ENCODE measurements around the gene KRT86. TPM values are rescaled to one million over a fixed set of nuclear protein-coding genes. Genes with fewer than 3 reads are reported as not detected.
"Not testable (repeated sequence)": the region's sequence is repeated elsewhere in the genome, so short reads cannot be mapped to it uniquely, and the experiment has no call there.

Gene KRT86
- total RNA-seq, 1 donor from 2014 or later = under 0.01 TPM

- DNase-seq (ENCODE audit: low read depth in 2 of 2) = no peak
Measured at GRCh38 chr12:52313461-52313860, 39.0 kb downstream of the KRT86 start.

DNA sequence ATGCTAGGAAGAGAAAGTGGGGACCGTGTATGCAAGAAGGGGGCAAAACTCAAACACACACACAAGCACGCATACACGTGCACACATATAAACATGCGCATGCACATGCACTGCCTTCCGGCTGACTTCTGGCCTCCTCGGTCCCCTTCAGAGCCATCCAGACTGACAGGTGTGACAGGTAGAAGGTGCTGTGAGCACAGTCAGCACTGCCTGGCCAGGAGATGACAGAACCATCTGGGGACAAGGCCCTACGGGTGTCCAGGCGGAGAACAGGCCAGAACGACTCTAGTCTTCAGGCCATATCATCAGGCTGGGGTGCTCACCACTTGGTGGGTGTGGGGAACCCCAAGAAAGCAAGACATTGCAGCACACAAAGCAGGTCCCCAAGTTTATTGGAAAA is 39.5 kb downstream of the KRT86 start:
- no peak for DNase-seq (ENCODE audit: low read depth in 2 of 2)

DNA sequence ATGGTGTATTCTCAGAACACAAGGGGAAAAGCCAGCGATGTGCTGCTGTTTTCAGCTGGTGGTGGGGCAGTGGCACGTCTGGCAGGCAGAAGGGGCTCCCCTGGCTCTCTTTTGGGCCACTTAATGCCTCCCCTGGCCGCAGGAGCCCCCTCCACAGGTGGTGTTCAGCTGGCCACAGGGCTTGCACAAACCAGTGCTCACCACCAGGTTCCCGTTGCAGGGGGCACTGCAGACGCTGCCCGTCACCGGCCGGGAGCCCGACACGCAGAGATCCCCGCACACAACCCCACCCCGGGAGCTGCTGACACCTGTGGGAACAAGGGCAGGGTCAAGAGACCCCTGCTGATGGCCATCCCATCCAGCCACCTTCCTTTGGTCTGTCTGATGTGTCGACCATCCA is 40.1 kb downstream of the KRT86 start:
- DNase-seq (ENCODE audit: low read depth in 2 of 2) = no peak

GRCh38 chr12:52315721-52316120 is 41.3 kb downstream of the KRT86 start:
- DNase-seq (ENCODE audit: low read depth in 2 of 2) = not testable (repeated sequence)

GRCh38 chr12:52316290-52316689 is 41.8 kb downstream of the KRT86 start:
- no peak for DNase-seq (ENCODE audit: low read depth in 2 of 2)

DNA sequence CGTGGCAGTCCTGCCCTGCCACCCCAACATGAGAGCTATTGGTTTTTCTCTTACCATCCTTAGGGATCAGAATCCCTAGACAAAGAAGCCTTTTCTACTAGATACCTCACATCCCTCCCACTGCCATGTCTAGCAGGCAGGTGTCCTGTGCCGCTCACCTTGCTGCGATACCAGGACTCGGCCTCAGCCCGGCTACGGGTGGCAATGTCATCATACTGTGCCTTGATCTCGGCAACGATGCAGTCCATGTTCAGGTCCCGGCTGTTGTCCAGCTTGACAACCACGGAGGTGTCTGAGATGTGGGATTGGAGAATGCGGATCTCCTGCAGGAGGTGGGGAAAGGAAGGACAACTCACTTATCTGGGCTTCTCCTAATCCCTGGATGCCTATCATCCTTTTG is 42.3 kb downstream of the KRT86 start:
- DNase-seq (ENCODE audit: low read depth in 2 of 2) = no peak

DNA sequence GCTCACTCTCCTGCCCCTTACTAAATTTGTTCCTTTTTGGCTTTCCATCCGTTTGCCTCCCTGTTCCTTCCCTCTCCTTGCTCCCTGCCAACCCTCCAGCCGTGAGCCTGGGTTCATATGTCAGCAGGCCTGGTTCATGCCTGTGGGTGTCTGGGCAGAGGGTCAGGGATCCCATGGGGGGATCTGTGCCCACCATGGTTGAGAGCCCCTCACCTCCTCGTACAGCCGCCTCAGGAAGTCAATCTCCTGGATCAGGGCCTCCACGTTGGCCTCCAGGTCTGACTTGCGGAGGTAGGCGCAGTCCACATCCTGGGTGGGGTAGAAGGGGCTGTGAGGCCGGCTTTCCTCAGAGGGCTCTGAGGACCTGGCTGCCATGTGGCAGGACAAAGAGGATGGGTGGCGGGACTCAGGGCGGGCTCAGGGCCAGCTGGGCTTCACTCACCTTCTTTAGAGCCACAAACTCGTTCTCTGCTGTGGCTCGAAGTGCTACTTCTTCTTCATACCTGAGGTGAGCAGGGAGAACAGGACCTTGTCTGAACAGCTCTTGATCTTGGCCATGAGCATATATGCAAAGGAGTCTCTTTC is 43.1 kb downstream of the KRT86 start:
- DNase-seq (ENCODE audit: low read depth in 2 of 2) = no peak

DNA sequence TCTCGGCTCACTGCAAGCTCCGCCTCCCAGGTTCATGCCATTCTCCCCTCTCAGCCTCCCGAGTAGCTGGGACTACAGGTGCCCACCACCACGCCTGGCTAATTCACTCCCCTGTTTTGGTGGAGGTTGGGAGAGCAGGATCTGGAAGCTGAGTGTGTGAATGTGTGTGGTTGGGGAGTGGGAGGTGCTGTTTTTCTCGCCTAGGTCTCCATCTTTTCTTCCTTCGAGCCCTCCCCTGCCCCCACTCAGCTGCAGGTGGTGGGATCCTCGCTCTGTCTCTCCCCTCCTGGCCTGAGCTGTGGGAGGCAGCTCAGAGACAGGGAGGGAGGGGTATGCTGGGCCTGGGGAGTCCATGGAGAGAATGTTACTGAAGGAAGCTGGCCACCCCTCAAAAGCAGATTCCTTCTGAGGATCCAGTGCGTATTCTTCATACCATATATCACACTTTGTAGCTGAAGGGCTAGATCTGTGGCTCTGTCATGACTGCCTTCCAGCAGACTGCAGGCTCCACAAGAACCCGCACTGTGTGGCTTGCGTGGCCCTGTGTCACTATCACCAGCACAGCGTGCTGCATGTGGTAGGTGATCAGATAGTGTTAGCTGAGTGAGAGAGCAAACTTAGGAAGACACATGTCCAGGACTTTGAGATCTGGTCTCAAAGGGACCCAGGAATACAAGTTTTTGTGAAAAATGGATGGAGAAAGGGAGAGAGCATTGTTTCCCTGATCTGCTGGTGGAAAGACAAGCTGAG is 44.0 kb downstream of the KRT86 start:
- no peak for DNase-seq (ENCODE audit: low read depth in 2 of 2)

DNA sequence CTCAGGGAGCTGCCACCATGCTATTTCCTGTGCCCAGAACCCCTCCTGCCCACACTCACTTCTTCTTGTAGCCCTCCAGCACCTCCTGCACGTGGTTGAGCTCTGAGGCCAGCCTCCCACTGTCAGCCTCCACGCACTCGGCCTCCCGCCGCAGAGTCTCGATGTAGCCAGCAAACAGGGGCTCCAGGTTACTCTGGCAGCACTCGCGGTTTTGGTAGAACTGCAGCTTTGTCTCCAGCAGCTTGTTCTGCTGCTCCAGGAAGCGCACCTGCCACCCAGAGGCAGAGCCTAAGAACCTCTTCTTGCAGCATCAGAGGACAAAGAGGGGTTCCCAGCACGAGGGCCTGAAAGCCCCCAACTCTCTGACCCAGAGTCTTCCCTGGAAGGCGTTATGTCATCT is 44.7 kb downstream of the KRT86 start:
- no peak for DNase-seq (ENCODE audit: low read depth in 2 of 2)

- DNase-seq (ENCODE audit: low read depth in 2 of 2) = no peak
Measured at GRCh38 chr12:52320784-52321400, 46.4 kb downstream of the KRT86 start, which contains the start of gene KRT83. Gene KRT83, minus strand, starts transcription at chr12:52321398. Its CDS starts 63 bp downstream, at chr12:52321335.

DNA sequence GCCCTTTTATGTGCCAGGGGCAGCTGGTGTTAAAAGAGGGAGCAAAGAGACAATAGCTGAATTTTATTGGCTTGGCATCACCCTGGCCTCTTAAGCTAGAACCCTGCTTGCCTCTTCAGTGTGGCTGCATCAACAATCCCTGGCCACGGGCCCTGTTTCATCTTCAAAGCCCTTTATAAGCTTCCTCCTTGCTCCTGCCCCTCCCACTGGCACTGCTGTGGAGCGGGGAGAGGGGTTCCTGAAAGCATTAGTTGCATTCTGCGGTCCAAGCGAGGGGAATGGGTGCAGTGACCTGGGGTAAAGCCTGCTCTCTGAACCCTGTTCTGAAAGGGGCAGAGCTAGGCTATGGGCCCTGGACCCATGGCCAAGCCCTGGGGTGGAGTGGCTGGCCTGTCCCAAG is 47.0 kb downstream of the KRT86 start:
- DNase-seq (ENCODE audit: low read depth in 2 of 2) = no peak

- no peak for DNase-seq (ENCODE audit: low read depth in 2 of 2)
Measured at GRCh38 chr12:52322069-52322468, 47.6 kb downstream of the KRT86 start.

- DNase-seq (ENCODE audit: low read depth in 2 of 2) = no peak
Measured at GRCh38 chr12:52323001-52323400, 48.6 kb downstream of the KRT86 start.

DNA sequence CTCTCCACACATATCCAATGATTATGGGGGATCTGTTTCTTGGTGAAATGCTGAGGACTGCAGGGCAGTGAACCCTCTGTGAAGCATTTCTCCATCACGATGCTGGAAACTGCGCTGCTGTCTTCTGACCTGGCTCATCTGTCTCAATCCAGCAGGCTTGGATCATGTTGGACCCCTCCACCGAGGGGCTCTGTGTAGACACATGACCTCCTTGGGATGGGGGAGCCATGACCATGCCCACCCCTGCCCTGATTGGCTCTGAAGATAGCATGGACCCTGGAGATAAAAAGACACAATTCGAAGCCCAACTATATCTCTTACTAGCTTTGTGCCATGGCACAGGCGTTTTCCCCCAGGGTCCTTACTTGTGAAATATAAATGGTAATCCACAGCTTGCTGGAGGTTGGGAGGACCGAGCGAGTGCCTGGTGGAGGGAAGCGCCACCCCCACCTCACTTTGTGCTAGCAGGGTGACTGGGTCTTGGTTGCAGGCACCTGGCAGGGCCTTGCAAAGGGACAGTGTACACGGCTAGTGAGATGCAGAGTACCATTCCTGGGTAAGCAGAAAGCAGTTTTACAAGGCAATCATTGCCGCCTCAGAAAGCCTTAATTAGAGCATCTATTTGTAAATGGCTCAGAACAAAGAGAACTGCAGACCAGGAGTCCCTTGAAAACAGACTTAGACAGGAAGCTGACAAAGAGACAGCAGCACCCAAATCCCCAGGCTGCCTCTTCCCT is 49.1 kb downstream of the KRT86 start:
- DNase-seq (ENCODE audit: low read depth in 2 of 2) = no peak

DNA sequence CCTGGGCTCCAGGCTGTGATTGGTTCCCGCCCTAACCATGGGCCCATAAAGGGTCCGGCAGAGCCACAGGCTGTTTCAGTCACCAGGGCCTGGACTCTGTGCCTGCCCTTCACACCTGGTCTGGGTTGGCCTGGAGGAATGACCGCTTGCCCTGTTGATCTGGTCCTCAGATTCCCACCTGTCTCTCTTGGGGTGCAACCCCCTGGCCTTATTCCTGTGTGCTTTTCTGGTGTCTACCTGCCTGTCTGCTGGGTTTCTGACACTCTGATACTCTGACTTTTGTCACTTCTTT is 49.7 kb downstream of the KRT86 start:
- no peak for DNase-seq (ENCODE audit: low read depth in 2 of 2)

GRCh38 chr12:52327052-52327829 is 52.8 kb downstream of the KRT86 start:
- peak; percentile 80 to 94 for DNase-seq (ENCODE audit: low read depth in 2 of 2)

DNA sequence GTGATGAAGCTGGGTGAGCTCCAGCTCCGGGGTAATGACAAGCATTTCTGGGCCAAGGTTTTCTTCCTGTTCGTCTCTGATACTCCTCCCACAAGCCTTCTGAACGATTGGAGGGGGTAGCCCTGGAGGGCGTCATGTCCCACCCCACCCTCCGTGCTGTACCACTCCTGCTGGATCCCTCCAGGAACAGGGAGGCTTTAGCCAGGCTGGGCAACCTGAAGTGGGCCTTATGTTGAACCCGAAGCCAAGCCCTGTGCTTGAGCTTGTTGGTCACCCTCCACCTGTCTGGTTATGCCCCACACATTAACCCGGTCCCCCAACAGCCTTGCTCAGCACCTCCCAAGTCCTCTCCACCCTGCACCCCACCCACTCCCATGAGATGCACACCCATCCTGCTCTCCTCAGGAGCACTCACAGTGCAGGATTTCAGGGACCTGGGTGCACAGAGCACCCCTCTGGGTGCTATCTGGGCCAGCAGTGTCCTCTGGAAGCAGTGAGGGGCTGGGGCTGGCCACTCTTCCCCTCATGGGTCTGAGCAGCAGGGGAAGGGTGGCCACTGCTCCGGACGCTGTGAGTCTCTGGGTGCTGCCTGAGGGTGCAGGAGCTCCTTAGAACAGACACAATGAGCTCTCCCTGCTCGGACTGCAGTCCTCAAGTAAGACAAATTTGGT is 53.5 kb downstream of the KRT86 start:
- no peak for DNase-seq (ENCODE audit: low read depth in 2 of 2)

DNA sequence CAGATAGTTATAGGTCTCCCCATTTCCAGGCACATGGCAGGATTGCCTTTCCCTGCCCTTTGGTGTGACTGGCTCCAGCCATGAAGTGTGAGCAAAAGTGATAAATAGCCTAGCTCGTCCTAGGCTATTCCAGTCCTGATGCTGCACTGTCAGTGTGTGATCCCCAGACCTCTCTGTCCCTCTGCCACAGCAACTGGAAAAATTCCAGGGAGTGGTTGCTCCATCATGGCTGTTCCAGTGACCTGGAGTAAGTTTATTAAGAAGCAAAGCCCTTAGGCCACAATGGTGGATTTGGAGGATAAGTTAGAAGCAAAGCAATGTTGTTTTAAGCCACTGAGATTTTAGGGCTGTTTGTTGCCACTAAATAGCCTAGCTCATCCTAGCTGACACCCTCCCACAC is 56.6 kb downstream of the KRT86 start:
- DNase-seq (ENCODE audit: low read depth in 2 of 2) = no peak

DNA sequence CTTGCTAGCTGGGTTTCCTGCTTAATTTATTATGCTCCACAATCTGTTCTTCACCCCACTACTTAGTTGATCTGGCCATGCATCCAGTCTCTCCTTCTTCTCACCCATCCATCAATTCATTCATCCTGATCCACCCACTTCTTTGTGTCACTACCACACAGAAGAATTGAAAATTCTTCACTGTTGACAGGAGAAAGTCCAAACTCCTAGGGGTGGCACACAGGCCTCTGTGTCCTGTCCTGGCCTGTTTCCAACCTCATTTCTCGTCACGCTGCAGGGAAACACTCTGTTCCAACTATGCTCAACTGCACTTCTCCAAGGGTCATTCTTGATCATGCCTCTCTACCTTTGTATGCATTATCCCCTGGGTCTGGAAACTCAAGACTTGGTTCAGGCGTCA is 57.4 kb downstream of the KRT86 start:
- DNase-seq (ENCODE audit: low read depth in 2 of 2) = no peak

- no peak for DNase-seq (ENCODE audit: low read depth in 2 of 2)
Measured at GRCh38 chr12:52332381-52332780, 57.9 kb downstream of the KRT86 start.

DNA sequence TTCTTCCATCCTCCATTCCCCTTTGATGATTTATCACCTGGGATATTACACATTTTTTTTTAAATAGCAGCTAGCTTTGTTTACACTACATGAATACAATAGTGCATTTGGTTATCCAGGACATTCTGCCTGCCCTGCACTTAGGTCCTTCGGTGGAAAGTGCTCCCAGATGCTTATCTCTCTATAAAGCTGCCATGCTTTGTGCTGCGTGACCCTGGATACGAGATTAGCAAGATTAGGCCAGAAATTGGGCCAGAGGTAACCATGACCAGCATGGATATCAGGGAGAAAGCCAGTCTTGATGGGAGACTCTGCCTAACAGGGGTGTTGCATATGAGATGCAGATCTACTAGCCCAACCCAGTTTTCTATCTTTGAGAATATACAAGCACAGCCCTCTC is 58.9 kb downstream of the KRT86 start:
- no peak for DNase-seq (ENCODE audit: low read depth in 2 of 2)

Measured in dermis microvascular lymphatic vessel endothelial cell (primary cell).